OCI-LY7 (cell line): Measurements from ENCODE around the gene ARHGAP45. TPM values are rescaled to one million over a fixed set of nuclear protein-coding genes. Genes with fewer than 3 reads are reported as not detected.

Source experiments
- BruUV-seq: library from RNA; stranded (reverse); fragments of 400-500 nt; replicated peaks from 2 replicates; lab custom pipeline; 2021; lab: Mats Ljungman, UMichigan
- CTCF ChIA-PET: fragments of 300-600 bp; sonication (Branson Sonifier 250); formaldehyde crosslinking; loops from one replicate; lab custom pipeline; 2022; ENCODE audit warnings: antibody characterized with exemption; ENCODE audit not compliant: unreplicated experiment; lab: Charles Lee
- POLR2A ChIA-PET: fragments of 300-600 bp; sonication (Branson Sonifier 250); formaldehyde crosslinking; loops from one replicate; lab custom pipeline; 2022; ENCODE audit warnings: antibody characterized with exemption; lab: Charles Lee
- DNase-seq: peaks from one replicate; pipeline ENCODE4 v3.0.0-alpha.2; 2015; ENCODE audit warnings: low spot score
- H2AFZ ChIP-seq: fragments of 200-600 bp; sonication (generic), shearing (Covaris generic); 2 replicates; pipeline ENCODE4 v1.6.1; 2014; ENCODE audit warnings: mild to moderate bottlenecking, antibody characterized with exemption, low read length, moderate library complexity
- H3K27ac ChIP-seq: fragments of 200-600 bp; sonication (generic); 2 replicates; pipeline ENCODE4 v1.5.1; 2014; ENCODE audit warnings: mixed run types, low read depth, mild to moderate bottlenecking, moderate library complexity, low read length, inconsistent platforms; ENCODE audit not compliant: poor library complexity, severe bottlenecking
- H3K36me3 ChIP-seq: fragments of 200-600 bp; sonication (generic); 2 replicates; pipeline ENCODE4 v1.6.1; 2014; ENCODE audit warnings: mild to moderate bottlenecking, antibody characterized with exemption, low read length, moderate library complexity, mixed read lengths; ENCODE audit not compliant: insufficient read depth
- H3K4me1 ChIP-seq: fragments of 200-600 bp; sonication (generic); 2 replicates; pipeline ENCODE4 v1.5.1; 2014; ENCODE audit warnings: mild to moderate bottlenecking, low read length; ENCODE audit not compliant: insufficient read depth, poor library complexity, severe bottlenecking
- H3K4me2 ChIP-seq: fragments of 200-600 bp; sonication (generic); 2 replicates; pipeline ENCODE4 v1.6.1; 2014; ENCODE audit warnings: mild to moderate bottlenecking, low read length
- H3K4me3 ChIP-seq: fragments of 200-600 bp; sonication (generic); 2 replicates; pipeline ENCODE4 v1.5.1; 2014; ENCODE audit warnings: mild to moderate bottlenecking, low read depth, low read length; ENCODE audit not compliant: poor library complexity, severe bottlenecking
- H3K79me2 ChIP-seq: fragments of 200-600 bp; sonication (generic); 2 replicates; pipeline ENCODE4 v1.6.1; 2016; ENCODE audit warnings: low read depth, mild to moderate bottlenecking, low read length, moderate library complexity, mixed read lengths; ENCODE audit not compliant: insufficient read depth
- H3K9me2 ChIP-seq: fragments of 200-600 bp; sonication (generic); 2 replicates; pipeline ENCODE4 v1.6.1; 2016; ENCODE audit warnings: mild to moderate bottlenecking, low read length, mixed read lengths; ENCODE audit not compliant: insufficient read depth
- H3K9me3 ChIP-seq: fragments of 200-600 bp; sonication (generic); 2 replicates; pipeline ENCODE4 v1.6.1; 2014; ENCODE audit warnings: mild to moderate bottlenecking, mixed run types, low read length, mixed read lengths
- H4K20me1 ChIP-seq: fragments of 200-600 bp; sonication (generic); 2 replicates; pipeline ENCODE4 v1.6.1; 2014; ENCODE audit warnings: mild to moderate bottlenecking, antibody characterized with exemption, low read length, moderate library complexity, mixed read lengths; ENCODE audit not compliant: insufficient read depth
- EZH2phosphoT487 ChIP-seq: fragments of 200-600 bp; sonication (generic); IDR thresholded peaks from 2 replicates; pipeline ENCODE4 v1.6.1; 2018; ENCODE audit warnings: low read depth, borderline replicate concordance, mild to moderate bottlenecking, mixed run types, antibody characterized with exemption, low read length, moderate library complexity, mixed read lengths
- intact Hi-C: fragments of 100-400 bp; cut with micrococcal nuclease; formaldehyde crosslinking; loops from one replicate; pipeline ENCODE4 v1.10.0; 2022; ENCODE audit not compliant: unreplicated experiment
- total RNA-seq, 2 experiments: library from RNA; depleted of rRNA in 1 of 2; stranded (reverse); fragments of >200 nt in 1 of 2; shearing (Covaris generic) in 1 of 2; gene quantifications; 2 replicates each; pipeline ENCODE4 v1.2.3, GENCODE V29; 2014 to 2022
- TF ChIP-seq, protein P1 (sequence below): fragments of 200-600 bp; sonication (generic); conservative IDR thresholded peaks from 2 replicates; pipeline ENCODE4 v1.5.1; 2014; ENCODE audit warnings: mild to moderate bottlenecking, antibody characterized with exemption, low read length, moderate library complexity, mixed read lengths

Gene ARHGAP45
- total RNA-seq, 2 experiments from 2014 or later, result 135 to 143 TPM

DNA sequence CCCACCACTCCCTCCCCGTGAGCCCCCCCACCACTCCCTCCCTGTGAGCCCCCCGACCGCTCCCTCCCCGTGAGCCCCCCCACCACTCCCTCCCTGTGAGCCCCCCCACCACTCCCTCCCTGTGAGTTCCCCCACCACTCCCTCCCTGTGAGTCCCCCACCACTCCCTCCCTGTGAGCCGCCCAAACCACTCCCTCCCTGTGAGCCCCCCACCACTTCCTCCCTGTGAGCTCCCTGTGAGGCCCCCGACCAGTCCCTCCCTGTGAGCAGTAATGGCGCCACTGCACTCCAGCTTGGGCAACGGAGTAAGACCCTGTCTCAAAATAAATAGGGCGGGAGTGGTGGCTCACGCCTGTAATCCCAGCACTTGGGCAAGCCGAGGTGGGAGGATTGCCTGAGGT is 17.2 kb upstream of the ARHGAP45 start:
- no peaks in the 10 kb centered on the region for H3K9me2 ChIP-seq
- H3K4me1 ChIP-seq, result peaks cover 15% of the 10 kb centered on the region
- no peaks in the 10 kb centered on the region for H4K20me1 ChIP-seq
- H3K36me3 ChIP-seq, result peaks cover 30% of the 10 kb centered on the region; the same call in 1 of the 2 replicates
- no peak for DNase-seq
- ChIA-PET CTCF (no interaction called here), POLR2A (no interaction called here)
- H3K9me3 ChIP-seq, result no peaks in the 10 kb centered on the region
- no peak overlapping the region for H2AFZ ChIP-seq
- H3K79me2 ChIP-seq, result no peaks in the 10 kb centered on the region
- TF ChIP-seq, protein P1, sequence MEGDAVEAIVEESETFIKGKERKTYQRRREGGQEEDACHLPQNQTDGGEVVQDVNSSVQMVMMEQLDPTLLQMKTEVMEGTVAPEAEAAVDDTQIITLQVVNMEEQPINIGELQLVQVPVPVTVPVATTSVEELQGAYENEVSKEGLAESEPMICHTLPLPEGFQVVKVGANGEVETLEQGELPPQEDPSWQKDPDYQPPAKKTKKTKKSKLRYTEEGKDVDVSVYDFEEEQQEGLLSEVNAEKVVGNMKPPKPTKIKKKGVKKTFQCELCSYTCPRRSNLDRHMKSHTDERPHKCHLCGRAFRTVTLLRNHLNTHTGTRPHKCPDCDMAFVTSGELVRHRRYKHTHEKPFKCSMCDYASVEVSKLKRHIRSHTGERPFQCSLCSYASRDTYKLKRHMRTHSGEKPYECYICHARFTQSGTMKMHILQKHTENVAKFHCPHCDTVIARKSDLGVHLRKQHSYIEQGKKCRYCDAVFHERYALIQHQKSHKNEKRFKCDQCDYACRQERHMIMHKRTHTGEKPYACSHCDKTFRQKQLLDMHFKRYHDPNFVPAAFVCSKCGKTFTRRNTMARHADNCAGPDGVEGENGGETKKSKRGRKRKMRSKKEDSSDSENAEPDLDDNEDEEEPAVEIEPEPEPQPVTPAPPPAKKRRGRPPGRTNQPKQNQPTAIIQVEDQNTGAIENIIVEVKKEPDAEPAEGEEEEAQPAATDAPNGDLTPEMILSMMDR, result no peak
- TF ChIP-seq EZH2phosphoT487, result no peak
- no peak overlapping the region for H3K27ac ChIP-seq
- no TSS peak for BruUV-seq
- intact Hi-C loops, result no loop called here
- H3K4me2 ChIP-seq, result no peak overlapping the region
- no peak overlapping the region for H3K4me3 ChIP-seq

DNA sequence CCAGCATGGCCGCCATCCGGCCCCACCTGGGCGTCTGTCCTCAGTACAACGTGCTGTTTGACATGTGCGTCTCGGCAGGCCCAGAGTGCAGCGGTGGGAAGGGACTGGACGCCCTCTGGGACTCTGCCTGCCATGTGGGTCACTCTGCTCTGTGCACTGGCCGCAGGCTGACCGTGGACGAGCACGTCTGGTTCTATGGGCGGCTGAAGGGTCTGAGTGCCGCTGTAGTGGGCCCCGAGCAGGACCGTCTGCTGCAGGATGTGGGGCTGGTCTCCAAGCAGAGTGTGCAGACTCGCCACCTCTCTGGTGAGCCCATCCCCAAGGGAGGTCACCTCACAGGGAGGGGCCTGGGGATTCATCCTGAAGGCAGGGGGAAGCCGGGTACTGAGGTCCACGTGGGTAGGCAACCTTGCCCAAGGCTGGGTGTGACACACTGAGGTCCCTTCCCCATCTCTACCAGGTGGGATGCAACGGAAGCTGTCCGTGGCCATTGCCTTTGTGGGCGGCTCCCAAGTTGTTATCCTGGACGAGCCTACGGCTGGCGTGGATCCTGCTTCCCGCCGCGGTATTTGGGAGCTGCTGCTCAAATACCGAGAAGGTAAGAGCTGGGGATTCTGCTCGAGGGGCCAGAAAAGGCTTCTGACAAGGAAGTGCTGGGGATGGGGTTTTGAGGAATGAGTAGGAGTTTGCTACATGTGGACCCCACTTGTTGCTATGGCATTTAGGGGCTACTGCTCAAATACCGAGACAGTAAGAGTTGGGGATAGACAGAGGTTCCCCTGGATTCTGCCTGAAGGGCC is 15.8 kb upstream of the ARHGAP45 start:
- peaks cover 9% of the 10 kb centered on the region for H3K4me1 ChIP-seq
- no peak overlapping the region for H3K27ac ChIP-seq
- no peaks in the 10 kb centered on the region for H3K79me2 ChIP-seq
- DNase-seq, result no peak
- H3K4me3 ChIP-seq, result no peak overlapping the region
- no peaks in the 10 kb centered on the region for H3K9me2 ChIP-seq
- ChIA-PET POLR2A (no interaction called here), CTCF (no interaction called here)
- H2AFZ ChIP-seq, result no peak overlapping the region
- no peaks in the 10 kb centered on the region for H3K9me3 ChIP-seq
- peaks cover 26% of the 10 kb centered on the region; the same call in 1 of the 2 replicates for H3K36me3 ChIP-seq
- no TSS peak for BruUV-seq
- intact Hi-C loops, result no loop called here
- no peaks in the 10 kb centered on the region for H4K20me1 ChIP-seq
- no peak overlapping the region for H3K4me2 ChIP-seq
- TF ChIP-seq, protein P1, result no peak
- no peak for TF ChIP-seq EZH2phosphoT487

DNA sequence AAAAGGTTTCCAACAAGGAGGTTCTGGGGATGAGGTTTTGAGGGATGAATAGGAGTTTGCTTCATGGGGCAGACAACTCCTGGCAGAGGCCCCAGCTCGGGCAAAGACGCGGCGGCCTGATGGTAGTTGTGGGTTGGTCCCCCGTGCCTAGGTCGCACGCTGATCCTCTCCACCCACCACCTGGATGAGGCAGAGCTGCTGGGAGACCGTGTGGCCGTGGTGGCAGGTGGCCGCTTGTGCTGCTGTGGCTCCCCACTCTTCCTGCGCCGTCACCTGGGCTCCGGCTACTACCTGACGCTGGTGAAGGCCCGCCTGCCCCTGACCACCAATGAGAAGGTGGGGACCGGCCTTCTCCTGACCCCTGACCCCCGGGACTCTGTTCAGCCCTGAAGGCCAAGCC is 15.2 kb upstream of the ARHGAP45 start:
- no peak overlapping the region for H3K4me2 ChIP-seq
- no peak for DNase-seq
- POLR2A ChIA-PET, result no interaction called here
- no peaks in the 10 kb centered on the region for H4K20me1 ChIP-seq
- no peak overlapping the region for H2AFZ ChIP-seq
- intact Hi-C loops, result no loop called here
- CTCF ChIA-PET, result no interaction called here
- H3K27ac ChIP-seq, result no peak overlapping the region
- no peak overlapping the region for H3K4me3 ChIP-seq
- H3K9me3 ChIP-seq, result no peaks in the 10 kb centered on the region
- peaks cover 7% of the 10 kb centered on the region for H3K4me1 ChIP-seq
- peaks cover 20% of the 10 kb centered on the region; the same call in 1 of the 2 replicates for H3K36me3 ChIP-seq
- no peaks in the 10 kb centered on the region for H3K79me2 ChIP-seq
- H3K9me2 ChIP-seq, result no peaks in the 10 kb centered on the region
- no TSS peak for BruUV-seq
- TF ChIP-seq, protein P1, result no peak
- no peak for TF ChIP-seq EZH2phosphoT487
